BLaER1 treated with 17β-estradiol and CSF1 and Interleukin-3, amounts not matched to agents 10 nM and 100 nM (cell line): Measurements from ENCODE around the gene PLXNA2.

Experiments
- H3K27ac ChIP-seq, 11 experiments: shearing (Covaris generic); formaldehyde crosslinking; 2 replicates each; pipeline ENCODE4 v1.8.1; 2022
- H3K27me3 ChIP-seq, 11 experiments: shearing (Covaris generic); formaldehyde crosslinking; 2 replicates each; pipeline ENCODE4 v1.8.1; 2022
- H3K36me3 ChIP-seq, 11 experiments: shearing (Covaris generic); formaldehyde crosslinking; 2 replicates each; pipeline ENCODE4 v1.8.1; 2022
- H3K4me1 ChIP-seq, 10 experiments: shearing (Covaris generic); formaldehyde crosslinking; 2 replicates each; pipeline ENCODE4 v1.8.1; 2022
- H3K4me2 ChIP-seq, 11 experiments: shearing (Covaris generic); formaldehyde crosslinking; 2 replicates each; pipeline ENCODE4 v1.8.1; 2022
- H3K4me3 ChIP-seq, 10 experiments: shearing (Covaris generic); formaldehyde crosslinking; 2 replicates each; pipeline ENCODE4 v1.8.1; 2022
- H3K9ac ChIP-seq, 11 experiments: shearing (Covaris generic); formaldehyde crosslinking; 2 replicates each; pipeline ENCODE4 v1.8.1; 2022
- H3K9me3 ChIP-seq, 11 experiments: shearing (Covaris generic); formaldehyde crosslinking; replicated peaks in 1 of 11; 2 replicates each; pipeline ENCODE4 v1.8.1; 2022
- H4K20me1 ChIP-seq, 11 experiments: shearing (Covaris generic); formaldehyde crosslinking; 2 replicates each; pipeline ENCODE4 v1.8.1; 2022
- Cebpa-rat ChIP-seq, 11 experiments: shearing (Covaris generic); IDR thresholded peaks; 2 replicates each; pipeline ENCODE4 v1.8.1; 2022

The PLXNA2 gene

DNA sequence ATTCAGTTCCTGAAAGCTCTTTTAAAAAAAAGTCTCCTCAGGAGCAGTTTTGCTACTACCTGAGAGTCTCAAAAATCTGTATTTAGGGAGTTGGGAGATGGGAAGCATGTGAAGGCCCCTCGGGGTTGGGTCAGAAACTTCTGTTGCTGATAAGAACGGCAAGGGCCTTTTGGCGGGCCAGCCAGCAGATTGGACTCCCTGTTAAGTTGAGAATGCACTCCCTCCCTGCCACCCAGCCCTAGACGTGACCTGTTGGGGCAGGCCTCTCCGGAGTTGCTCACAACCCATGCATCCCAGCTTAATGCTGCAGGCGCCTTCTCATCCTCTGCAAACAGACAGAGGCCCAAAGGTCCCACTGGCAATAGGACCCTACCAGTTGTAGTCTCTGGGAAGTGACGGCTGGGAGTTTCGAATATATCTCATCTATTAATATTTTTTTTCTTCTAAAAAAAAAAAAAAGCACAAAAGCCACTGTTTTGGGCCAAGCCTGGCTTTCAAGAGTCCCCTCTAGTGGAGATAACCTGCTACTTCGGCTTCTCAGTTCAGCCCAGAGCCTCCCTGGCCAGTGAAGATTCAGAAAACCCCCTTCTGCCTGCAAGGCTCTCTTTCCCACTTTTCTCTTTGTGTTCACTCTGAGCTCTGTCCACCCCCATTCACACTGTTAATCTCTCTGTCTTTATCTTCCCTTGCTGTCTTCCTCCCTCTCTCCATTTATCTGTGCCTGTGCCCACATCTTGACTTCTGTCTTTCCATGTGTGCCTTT lies 5.3 kb downstream of the PLXNA2 start:
- TF ChIP-seq Cebpa-rat (IDR thresholded peaks at IDR 0.05): no peak
- Histone ChIP-seq H3K4me2 (no peak overlapping the region), H3K27ac (no peak overlapping the region), H3K9me3 (no peaks in the 10 kb centered on the region), H3K4me1 (peaks cover 27 to 34% (median 31%) of the 10 kb centered on the region in 10 experiments), H3K9ac (no peak overlapping the region), H3K4me3 (no peak overlapping the region), H3K36me3 (no peaks in the 10 kb centered on the region), H3K27me3 (peaks cover 34 to 78% (median 47%) of the 10 kb centered on the region in 11 experiments), H4K20me1 (peaks cover 0 to 64% (median 23%) of the 10 kb centered on the region in 11 experiments; a peak in 16 of 22 replicates)

DNA sequence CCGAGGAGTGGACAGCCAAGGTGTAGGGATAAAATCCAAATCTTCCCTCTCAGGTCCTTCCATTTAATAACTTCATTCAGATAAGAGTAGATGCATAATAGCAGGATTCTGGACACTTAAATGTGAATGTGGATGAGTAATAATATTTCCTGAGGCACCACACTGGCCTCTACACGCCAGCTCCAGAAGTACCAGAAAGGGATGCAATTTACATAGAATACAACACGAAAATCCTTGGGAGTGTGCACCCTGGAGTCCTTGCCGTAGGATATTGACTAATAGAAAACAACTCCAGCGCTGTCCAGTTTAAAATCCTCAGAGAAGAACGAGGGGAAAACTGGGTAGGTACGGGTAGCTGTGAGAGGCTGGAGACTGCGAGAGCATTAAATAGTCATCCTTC lies 6.9 kb downstream of the PLXNA2 start:
- no peak overlapping the region for H3K4me3 ChIP-seq
- no peaks in the 10 kb centered on the region for H3K36me3 ChIP-seq
- peaks cover 0 to 49% (median 8%) of the 10 kb centered on the region in 11 experiments; a peak in 13 of 22 replicates for H4K20me1 ChIP-seq
- H3K27ac ChIP-seq: no peak overlapping the region
- no peaks in the 10 kb centered on the region for H3K9me3 ChIP-seq
- peak overlapping the region in 1 of 11 experiments; percentile 77; a peak in 1 of 22 replicates for H3K4me2 ChIP-seq
- H3K9ac ChIP-seq: no peak overlapping the region
- H3K27me3 ChIP-seq: peaks cover 17 to 62% (median 30%) of the 10 kb centered on the region in 11 experiments
- no peak for TF ChIP-seq Cebpa-rat (IDR thresholded peaks at IDR 0.05)
- H3K4me1 ChIP-seq: peaks cover 17 to 24% (median 20%) of the 10 kb centered on the region in 10 experiments

DNA sequence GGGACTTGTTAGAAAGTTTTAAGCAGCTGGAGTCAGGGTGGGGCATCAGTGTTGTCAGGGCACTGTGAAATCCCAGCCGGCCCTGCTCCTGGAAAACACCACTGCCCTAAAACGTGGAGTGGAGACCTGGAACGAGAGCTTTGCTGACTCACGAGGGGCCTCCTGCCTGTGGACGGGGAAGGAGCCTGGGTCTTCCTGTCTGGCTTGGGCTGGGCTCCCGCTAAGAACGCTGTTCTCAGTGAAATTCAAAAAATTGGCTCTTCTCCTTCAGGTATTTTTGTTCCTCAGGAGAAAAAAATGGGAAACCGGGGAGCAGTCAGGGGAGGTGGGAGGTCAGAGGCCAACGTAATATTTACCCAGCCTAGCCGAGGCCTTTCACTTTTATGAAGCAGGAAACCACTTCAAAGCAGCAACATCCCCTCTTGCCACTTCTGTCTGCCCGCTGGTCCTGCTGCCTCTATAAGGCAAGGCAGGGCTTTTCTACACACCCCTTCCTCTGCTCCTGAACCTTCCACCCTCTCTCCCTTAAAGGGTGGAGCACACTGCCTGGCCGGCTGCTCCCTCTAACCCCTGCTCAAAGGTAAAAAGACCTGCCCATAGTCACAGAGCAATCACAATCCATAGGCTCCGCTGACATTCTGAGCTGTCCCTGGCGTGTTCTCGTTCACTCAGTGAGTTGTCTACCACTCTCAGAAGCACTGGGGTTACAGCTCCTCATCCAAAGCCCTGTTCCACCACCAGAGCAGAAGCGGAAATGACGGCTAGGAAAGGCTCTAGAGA lies 8.0 kb downstream of the PLXNA2 start:
- Histone ChIP-seq H3K4me2 (peak overlapping the region; percentile 71 to 86 (median 77)), H3K9me3 (no peaks in the 10 kb centered on the region), H3K27me3 (peaks cover 6 to 55% (median 19%) of the 10 kb centered on the region in 11 experiments), H3K27ac (peak overlapping the region in 3 of 11 experiments; percentile 3 to 17 (median 7); a peak in 2 of 22 replicates), H3K4me1 (peaks cover 17 to 24% (median 20%) of the 10 kb centered on the region in 10 experiments), H4K20me1 (peaks cover 0 to 38% (median 0%) of the 10 kb centered on the region in 11 experiments; a peak in 10 of 22 replicates), H3K4me3 (peak overlapping the region in 2 of 10 experiments; percentile 15 to 20; a peak in 2 of 20 replicates), H3K9ac (peak overlapping the region in 4 of 11 experiments; percentile 1 to 47 (median 6); a peak in 2 of 22 replicates), H3K36me3 (no peaks in the 10 kb centered on the region)
- TF ChIP-seq Cebpa-rat (IDR thresholded peaks at IDR 0.05): no peak

DNA sequence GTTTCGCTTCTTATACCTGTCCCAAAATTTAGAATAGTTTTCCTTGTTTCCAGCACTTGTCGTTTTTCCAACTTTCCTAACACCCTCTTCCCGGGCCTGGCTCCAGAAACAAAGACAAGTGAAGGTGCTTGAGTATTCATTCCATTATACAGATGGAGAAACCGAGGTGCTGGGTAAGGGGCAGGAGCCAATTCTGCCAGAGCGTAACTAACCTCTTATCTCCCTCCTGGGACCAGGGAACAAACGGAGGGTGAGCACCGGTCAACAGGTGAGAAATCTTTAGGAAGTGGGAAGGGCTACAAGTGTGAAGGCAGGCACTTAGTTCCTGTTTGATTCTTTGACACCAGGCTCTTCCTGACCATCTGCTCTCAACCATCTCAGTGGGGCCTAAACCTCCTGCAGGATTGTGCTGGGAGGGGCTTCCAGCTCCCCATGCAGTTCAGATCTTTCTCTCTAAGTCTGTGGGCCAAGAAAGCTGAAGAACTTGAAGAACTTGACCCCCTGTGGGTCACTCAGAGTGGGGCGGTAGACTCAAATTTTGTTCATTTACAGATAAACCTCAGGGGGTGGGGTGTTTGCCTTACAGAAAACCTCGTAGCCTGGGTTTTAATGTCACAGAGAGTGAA lies 8.7 kb downstream of the PLXNA2 start:
- Histone ChIP-seq H3K4me2 (peak overlapping the region; percentile 71 to 86 (median 77)), H4K20me1 (peaks cover 0 to 36% (median 0%) of the 10 kb centered on the region in 11 experiments; a peak in 10 of 22 replicates), H3K27me3 (peaks cover 0 to 48% (median 12%) of the 10 kb centered on the region in 11 experiments; a peak in 20 of 22 replicates), H3K36me3 (no peaks in the 10 kb centered on the region), H3K27ac (peak overlapping the region in 3 of 11 experiments; percentile 3 to 17 (median 7); a peak in 2 of 22 replicates), H3K4me3 (no peak overlapping the region), H3K4me1 (peaks cover 17 to 24% (median 20%) of the 10 kb centered on the region in 10 experiments), H3K9me3 (no peaks in the 10 kb centered on the region), H3K9ac (peak overlapping the region in 3 of 11 experiments; percentile 1 to 47 (median 8); a peak in 2 of 22 replicates)
- TF ChIP-seq Cebpa-rat (IDR thresholded peaks at IDR 0.05): no peak

DNA sequence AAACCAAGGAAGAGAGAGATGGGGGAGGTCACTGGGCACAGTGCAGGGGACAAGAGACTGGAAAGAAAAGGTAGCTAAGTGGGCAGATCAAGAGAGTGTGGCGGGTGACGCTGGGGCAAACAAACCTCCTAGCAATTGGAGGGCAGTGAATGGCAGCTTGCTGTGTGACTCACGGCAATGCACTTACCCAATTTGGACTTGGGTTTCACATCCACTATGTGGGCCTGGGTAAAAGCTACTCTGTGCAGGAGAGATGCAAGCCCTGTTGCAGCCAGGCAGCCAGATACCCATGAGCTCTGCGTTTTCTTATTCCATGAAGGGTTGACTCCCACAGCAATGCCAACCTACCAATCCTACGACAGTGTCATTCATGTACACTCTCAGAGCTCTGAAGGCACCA lies 9.5 kb downstream of the PLXNA2 start:
- H3K4me2 ChIP-seq: peak overlapping the region in 1 of 11 experiments; percentile 79; a peak in 2 of 22 replicates
- no peaks in the 10 kb centered on the region for H3K36me3 ChIP-seq
- peaks cover 0 to 31% (median 0%) of the 10 kb centered on the region in 11 experiments; a peak in 10 of 22 replicates for H4K20me1 ChIP-seq
- TF ChIP-seq Cebpa-rat (IDR thresholded peaks at IDR 0.05): no peak
- H3K27me3 ChIP-seq: peaks cover 0 to 40% (median 5%) of the 10 kb centered on the region in 11 experiments; a peak in 16 of 22 replicates
- H3K27ac ChIP-seq: no peak overlapping the region
- no peak overlapping the region for H3K4me3 ChIP-seq
- H3K4me1 ChIP-seq: peaks cover 17 to 24% (median 20%) of the 10 kb centered on the region in 10 experiments
- no peaks in the 10 kb centered on the region for H3K9me3 ChIP-seq
- no peak overlapping the region for H3K9ac ChIP-seq

DNA sequence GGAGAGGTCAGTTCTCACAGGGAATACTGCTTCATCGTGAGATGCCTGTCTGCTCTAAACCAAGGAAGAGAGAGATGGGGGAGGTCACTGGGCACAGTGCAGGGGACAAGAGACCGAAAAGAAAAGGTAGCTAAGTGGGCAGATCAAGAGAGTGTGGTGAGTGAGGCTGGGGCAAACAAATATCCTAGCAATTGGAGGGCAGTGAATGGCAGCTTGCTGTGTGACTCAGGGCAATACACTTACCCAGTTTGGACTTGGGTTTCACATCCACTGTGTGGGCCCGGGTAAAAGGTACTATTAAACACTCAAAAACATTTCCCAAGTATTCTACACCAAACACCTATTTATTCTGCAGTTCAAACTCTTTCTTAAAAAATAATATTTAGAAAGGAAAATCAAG lies 10.2 kb downstream of the PLXNA2 start:
- Histone ChIP-seq H3K27me3 (peaks cover 0 to 34% (median 0%) of the 10 kb centered on the region in 11 experiments; a peak in 7 of 22 replicates), H3K36me3 (no peaks in the 10 kb centered on the region), H3K9me3 (no peaks in the 10 kb centered on the region), H3K4me3 (no peak overlapping the region), H3K4me2 (no peak overlapping the region), H3K9ac (no peak overlapping the region), H4K20me1 (peaks cover 0 to 26% (median 0%) of the 10 kb centered on the region in 11 experiments; a peak in 8 of 22 replicates), H3K4me1 (peaks cover 17 to 24% (median 20%) of the 10 kb centered on the region in 10 experiments), H3K27ac (no peak overlapping the region)
- TF ChIP-seq Cebpa-rat (IDR thresholded peaks at IDR 0.05): no peak

DNA sequence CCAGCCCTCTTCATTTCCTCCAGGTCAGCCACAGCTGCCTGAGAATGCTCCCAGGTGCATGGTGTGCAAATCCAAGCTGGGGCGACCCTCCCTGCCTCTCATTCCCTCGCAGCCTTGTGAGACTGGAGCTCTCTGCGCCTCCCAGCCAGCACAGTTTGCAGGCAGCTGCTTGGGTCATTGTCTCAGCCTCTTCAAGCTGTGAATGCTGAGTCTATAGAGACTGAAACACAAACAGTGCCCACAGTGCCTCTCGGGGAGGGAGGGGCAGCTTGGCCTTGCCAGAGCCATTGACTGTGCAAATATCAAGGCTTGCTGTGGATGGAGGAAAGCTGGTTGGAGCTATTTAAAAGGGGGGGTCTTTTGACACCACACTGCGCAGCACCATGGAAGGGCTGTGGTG lies 10.6 kb downstream of the PLXNA2 start:
- H3K4me2 ChIP-seq: no peak overlapping the region
- peaks cover 17 to 24% (median 20%) of the 10 kb centered on the region in 10 experiments for H3K4me1 ChIP-seq
- H3K9me3 ChIP-seq: no peaks in the 10 kb centered on the region
- no peak overlapping the region for H3K4me3 ChIP-seq
- H4K20me1 ChIP-seq: peaks cover 0 to 22% (median 0%) of the 10 kb centered on the region in 11 experiments; a peak in 8 of 22 replicates
- peaks cover 0 to 34% (median 0%) of the 10 kb centered on the region in 11 experiments; a peak in 7 of 22 replicates for H3K27me3 ChIP-seq
- no peak overlapping the region for H3K27ac ChIP-seq
- TF ChIP-seq Cebpa-rat (IDR thresholded peaks at IDR 0.05): no peak
- H3K9ac ChIP-seq: no peak overlapping the region
- H3K36me3 ChIP-seq: no peaks in the 10 kb centered on the region

DNA sequence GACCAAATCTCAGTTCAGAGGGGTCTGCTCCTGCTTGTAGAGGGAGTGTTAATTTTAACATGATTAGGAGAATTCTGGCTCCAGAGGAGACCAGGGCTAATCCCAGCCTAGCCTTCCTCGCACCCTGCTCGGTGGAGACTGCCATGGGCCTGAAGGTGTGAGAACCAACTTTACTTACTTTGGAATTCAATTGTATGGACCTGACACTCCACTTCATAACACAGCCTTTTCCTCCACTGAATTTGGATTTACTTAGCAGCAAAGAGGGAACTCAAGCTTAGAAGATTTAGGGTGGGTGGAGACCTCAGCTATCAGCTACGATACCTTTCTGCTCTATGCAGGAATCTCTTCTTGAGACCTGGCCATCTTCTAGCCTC lies 11.5 kb downstream of the PLXNA2 start:
- Histone ChIP-seq H3K9me3 (no peaks in the 10 kb centered on the region), H3K4me3 (no peak overlapping the region), H3K27me3 (peaks cover 0 to 27% (median 0%) of the 10 kb centered on the region in 11 experiments; a peak in 7 of 22 replicates), H3K36me3 (no peaks in the 10 kb centered on the region), H3K4me1 (peaks cover 17 to 24% (median 20%) of the 10 kb centered on the region in 10 experiments), H3K27ac (no peak overlapping the region), H3K9ac (no peak overlapping the region), H4K20me1 (peaks cover 0 to 22% (median 0%) of the 10 kb centered on the region in 11 experiments; a peak in 8 of 22 replicates), H3K4me2 (no peak overlapping the region)
- no peak for TF ChIP-seq Cebpa-rat (IDR thresholded peaks at IDR 0.05)
